NCI-H2081 treated with DMSO at 0.1 percent for 48 hours (cell line): ENCODE measurements around the gene VOPP1.

Experiments
- DNase-seq: peaks from one replicate; lab custom pipeline; 2025; lab: John Stamatoyannopoulos, UW

Gene VOPP1

GRCh38 chr7:55532150-55532917, 40.0 kb downstream of the VOPP1 start:
- DNase-seq: no peak

- no peak for DNase-seq
Measured at GRCh38 chr7:55531536-55531935, 40.8 kb downstream of the VOPP1 start.

GRCh38 chr7:55527307-55527706, 45.0 kb downstream of the VOPP1 start:
- no peak for DNase-seq

DNA sequence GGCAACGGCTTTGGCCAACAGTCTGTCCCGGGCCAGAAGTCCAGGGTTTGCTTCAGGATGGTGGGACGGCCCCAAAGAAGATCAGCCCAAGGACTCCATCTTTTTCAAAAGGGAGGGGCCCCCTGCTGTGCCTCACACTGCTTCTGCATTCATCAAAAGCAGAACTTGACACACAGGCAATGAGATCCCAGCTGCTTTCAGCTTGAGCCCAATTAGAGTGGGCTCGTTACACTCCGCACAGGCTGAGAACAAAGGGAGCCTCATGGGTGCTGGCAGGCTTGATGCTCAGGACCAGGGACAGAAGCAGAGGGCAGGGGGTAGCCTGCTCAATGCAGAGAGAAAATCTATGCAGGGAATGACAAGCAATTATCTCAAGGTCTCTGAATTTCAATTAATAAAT, 45.5 kb downstream of the VOPP1 start:
- DNase-seq: peak; percentile 32

DNA sequence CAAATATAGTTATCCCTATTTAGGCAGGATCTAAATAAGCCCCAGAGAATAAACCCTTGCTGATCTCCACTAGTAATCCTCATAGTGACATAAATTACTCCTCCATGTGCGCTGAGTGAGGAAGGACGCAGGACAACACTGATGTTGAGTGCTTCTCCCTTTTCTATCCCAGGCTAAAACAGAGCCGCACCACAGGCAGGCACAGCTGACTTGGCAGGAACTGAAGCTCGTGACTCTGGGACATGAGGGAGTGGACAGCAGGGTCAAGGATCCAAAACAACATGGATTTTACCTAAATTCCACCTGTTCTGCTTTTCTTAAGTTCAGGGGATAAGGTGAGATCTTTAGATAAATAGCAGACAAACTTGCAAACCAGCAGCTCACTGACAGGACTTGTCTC, 46.0 kb downstream of the VOPP1 start:
- no peak for DNase-seq

DNA sequence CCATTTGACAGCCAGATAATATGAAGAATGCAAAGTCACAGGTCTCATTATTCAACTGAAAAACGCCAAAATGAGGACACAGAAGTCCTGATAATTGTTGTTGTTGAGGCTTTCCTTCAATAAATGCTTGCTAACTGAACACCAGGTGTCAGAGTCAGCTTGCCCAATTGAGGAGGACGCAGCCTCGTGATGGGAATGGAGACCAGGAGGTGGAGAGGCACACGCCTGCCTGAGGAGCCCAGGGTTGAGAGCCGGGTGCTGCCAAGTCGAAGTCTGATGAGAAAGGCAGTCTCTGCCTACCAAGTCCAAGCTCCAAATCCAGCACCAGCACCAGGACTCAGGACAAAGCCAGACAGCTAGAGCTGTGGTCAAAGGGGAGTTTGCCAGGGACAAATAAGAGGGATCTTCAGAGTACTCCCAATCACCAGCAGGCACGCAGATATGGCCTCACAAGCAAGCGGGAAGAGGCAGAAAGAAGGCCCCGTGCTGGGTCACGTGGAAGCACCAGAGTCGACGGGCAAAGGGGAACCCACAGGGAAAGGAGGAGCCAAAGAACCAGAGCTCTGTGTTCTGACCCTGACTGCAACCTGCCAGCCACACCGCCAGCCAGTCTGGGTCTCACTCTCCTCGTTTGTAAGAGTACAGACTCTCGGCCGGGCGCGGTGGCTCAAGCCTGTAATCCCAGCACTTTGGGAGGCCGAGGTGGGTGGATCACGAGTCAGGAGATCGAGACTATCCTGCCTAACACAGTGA, 47.6 kb downstream of the VOPP1 start:
- DNase-seq: no peak

- no peak for DNase-seq
Measured at GRCh38 chr7:55523366-55523765, 48.9 kb downstream of the VOPP1 start.

DNA sequence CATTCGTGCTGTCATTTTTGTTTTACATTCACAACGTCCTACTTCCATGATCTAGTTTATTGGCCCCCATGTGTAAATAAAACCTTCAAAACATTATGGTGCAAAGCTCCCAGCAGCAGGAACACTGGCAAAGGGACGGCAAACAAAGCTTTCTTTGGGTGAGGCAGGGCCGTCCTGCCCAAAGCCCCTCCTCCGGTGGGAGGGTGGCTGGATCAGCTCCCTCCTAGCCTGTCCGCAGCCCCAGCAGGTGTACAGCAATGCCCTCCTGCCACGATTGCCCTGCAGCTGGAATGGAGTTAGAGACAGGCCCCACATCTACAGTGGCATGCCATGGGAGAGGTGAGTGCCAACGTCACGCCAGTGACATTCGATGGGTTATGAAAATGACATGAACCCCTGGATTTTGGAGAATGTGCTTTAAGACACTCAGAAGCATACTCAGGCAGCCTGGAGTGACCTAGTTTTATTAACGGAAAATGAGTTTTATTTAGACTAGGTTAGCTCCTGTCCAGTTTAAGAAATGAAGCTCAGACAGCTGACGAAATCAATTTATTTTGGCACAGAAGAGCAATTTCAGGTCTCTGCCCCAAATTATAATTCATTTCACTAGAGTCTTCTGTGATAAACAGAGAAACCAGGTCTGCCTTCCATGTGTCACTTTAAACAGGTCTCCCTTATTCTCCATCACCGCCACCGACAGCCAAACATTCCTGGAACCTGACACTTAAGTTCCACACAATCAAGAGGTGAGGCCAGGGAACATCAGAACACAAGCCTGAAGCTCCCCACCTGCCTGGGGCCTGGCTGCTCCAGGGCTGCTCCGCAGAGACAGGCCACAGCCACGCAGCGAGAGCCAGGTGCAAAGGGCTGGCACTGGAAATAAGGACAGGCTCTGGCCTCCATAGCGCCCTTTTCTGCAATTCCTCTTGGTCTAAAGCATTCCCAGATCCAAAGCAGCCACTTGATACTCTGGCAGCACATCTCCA, 50.1 kb downstream of the VOPP1 start:
- DNase-seq: no peak

- no peak for DNase-seq
Measured at GRCh38 chr7:55521512-55521911, 50.8 kb downstream of the VOPP1 start.

DNA sequence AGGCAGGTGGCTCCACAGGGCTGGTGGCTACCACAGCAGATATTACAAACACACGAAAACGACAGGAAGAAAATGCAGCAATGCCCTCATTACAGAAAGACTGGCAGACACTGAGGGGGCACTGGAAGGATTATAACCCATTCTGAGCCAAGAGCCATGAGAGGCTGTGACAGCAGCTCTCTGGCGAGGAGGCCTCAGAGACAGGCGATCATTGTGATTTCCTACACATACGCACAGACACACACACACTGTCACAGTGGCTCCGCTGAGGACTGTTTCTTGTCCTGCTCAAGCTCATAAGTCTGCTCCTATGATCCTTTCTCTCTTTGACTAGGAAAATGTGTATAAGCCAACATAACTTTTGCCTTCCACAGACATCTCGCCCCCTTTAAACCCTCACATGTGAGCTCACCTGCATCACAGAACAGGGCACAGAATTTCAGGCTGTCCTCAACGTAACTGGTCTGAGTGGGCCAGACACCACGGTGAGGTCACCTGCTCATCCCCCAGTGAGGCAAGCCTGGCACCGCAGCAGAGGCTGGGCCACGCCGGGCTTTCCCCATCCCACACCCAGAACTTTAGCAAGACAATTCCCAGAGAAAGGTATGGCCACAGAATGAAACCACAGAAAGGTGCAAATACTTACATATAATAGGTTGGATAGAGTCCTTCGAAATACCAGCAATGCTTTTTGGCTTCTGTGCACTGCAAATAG, 51.7 kb downstream of the VOPP1 start:
- no peak for DNase-seq

GRCh38 chr7:55518836-55519235, 53.5 kb downstream of the VOPP1 start:
- no peak for DNase-seq

- no peak for DNase-seq
Measured at GRCh38 chr7:55517936-55518689, 54.2 kb downstream of the VOPP1 start.

- no peak for DNase-seq
Measured at GRCh38 chr7:55517191-55517633, 55.1 kb downstream of the VOPP1 start.

DNA sequence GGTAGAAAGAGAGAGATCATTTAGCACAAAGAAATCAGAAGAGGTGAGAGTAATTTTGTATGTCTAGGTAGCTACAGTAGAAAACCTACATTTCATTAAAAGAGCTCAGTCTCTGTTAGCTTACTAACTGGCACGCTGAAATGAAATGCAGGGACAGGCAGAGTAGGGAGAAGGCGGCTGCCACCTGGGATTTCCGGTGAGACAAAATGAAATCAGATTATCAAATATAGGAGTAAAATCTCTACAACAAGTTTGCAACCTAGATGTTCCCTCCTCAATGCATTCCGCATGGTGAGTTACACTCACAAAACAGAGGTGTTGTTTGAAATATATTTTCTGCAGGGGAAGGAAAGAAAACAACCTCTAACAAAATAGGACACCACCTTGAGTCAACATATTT, 55.9 kb downstream of the VOPP1 start:
- no peak for DNase-seq

- DNase-seq: no peak
Measured at GRCh38 chr7:55515569-55516279, 56.6 kb downstream of the VOPP1 start.

- no peak for DNase-seq
Measured at GRCh38 chr7:55514546-55515265, 57.6 kb downstream of the VOPP1 start.

- DNase-seq: no peak
Measured at GRCh38 chr7:55513868-55514267, 58.4 kb downstream of the VOPP1 start.

DNA sequence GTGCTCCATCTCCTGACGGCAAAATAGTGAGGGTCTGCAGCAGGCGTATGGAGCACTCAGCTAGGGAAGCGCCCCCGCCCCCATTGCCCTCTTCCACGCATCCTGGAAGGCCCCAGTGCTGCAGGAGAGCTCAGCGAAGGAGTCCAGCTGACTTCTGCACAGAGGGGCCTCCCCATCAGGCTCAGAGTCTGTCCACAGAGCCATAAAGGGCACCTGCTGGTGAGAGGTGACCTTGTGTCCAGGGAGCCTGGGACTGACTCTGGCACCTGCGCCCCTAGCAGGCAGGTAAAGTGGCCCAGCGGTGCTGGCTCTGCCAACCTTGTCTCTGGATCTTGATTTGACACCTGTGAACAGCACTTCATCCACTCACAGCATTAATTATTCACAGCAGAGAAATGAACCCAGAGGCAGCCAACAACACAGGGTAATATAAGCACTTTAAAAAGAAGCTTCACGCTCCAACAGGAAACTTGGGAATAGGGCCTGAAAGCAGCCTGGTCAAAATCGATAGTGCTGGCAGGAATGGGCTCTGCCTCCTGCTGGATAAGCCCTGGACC, 59.6 kb downstream of the VOPP1 start:
- DNase-seq: no peak

DNA sequence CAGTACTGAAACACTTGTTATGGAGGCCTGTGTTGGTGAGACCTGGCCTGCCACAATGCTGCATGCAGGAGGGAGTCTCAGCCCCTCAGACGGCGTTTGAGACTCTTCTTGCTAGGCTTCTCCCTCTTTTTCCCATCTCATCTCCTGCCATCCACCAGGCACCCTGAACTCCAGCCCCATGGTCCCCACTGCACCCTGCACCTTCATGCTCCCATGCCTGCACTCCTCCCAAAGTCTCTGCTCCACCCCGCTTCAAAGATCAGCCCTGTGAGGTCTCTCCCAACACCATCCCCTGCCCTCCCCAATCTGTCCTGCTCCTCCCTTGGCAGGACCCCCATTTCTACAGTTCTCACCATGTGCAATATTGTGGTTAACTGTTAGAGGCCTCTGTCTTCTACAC, 61.7 kb downstream of the VOPP1 start:
- no peak for DNase-seq
